Loucy (cell line): ENCODE data around the gene RFFL.

Experiments used
- H2AFZ ChIP-seq: fragments of 200-600 bp; sonication (generic); 2 replicates; pipeline ENCODE4 v1.6.0; 2016; ENCODE audit warnings: antibody characterized with exemption, mild to moderate bottlenecking, low read length, moderate library complexity
- H3F3A ChIP-seq: fragments of 200-600 bp; 2 replicates; pipeline ENCODE4 v1.6.0; 2016; ENCODE audit warnings: antibody characterized with exemption, low read depth, mild to moderate bottlenecking
- H3K27me3 ChIP-seq: fragments of 200-600 bp; sonication (generic); 2 replicates; pipeline ENCODE4 v1.6.1; 2014; ENCODE audit warnings: low read length, mild to moderate bottlenecking; ENCODE audit not compliant: insufficient read depth, poor library complexity, severe bottlenecking
- H3K36me3 ChIP-seq: fragments of 200-600 bp; sonication (generic); 2 replicates; pipeline ENCODE4 v1.6.1; 2016; ENCODE audit warnings: low read length; ENCODE audit not compliant: insufficient read depth
- H3K4me1 ChIP-seq: fragments of 200-600 bp; sonication (generic); 2 replicates; pipeline ENCODE4 v1.5.1; 2014; ENCODE audit warnings: low read length, mild to moderate bottlenecking; ENCODE audit not compliant: insufficient read depth, poor library complexity, severe bottlenecking
- H3K4me2 ChIP-seq: fragments of 200-600 bp; sonication (generic); 2 replicates; pipeline ENCODE4 v1.6.0; 2014; ENCODE audit warnings: antibody characterized with exemption, low read length, low read depth, mild to moderate bottlenecking; ENCODE audit not compliant: poor library complexity, severe bottlenecking
- H3K4me3 ChIP-seq: fragments of 200-600 bp; sonication (generic); 2 replicates; pipeline ENCODE4 v1.5.1; 2014; ENCODE audit warnings: low read length, mild to moderate bottlenecking, mixed read lengths; ENCODE audit not compliant: poor library complexity, severe bottlenecking
- H3K79me2 ChIP-seq: fragments of 200-600 bp; sonication (generic); 2 replicates; pipeline ENCODE4 v1.6.1; 2014; ENCODE audit warnings: low read length; ENCODE audit not compliant: insufficient read depth
- H3K9ac ChIP-seq: fragments of 200-600 bp; sonication (generic); 2 replicates; pipeline ENCODE4 v1.6.0; 2014; ENCODE audit warnings: mild to moderate bottlenecking, low read depth, low read length, moderate library complexity; ENCODE audit not compliant: poor library complexity, severe bottlenecking
- H3K9me2 ChIP-seq: fragments of 200-600 bp; sonication (generic); replicated peaks from 2 replicates; pipeline ENCODE4 v1.6.1; 2016; ENCODE audit warnings: low read depth, low read length, mixed read lengths
- H3K9me3 ChIP-seq: fragments of 200-600 bp; sonication (generic); 2 replicates; pipeline ENCODE4 v1.6.1; 2014; ENCODE audit warnings: mild to moderate bottlenecking, antibody characterized with exemption, low read length, low read depth; ENCODE audit not compliant: insufficient read depth
- H4K20me1 ChIP-seq: fragments of 200-600 bp; sonication (generic); 2 replicates; pipeline ENCODE4 v1.6.0; 2014; ENCODE audit warnings: antibody characterized with exemption, low read length, mild to moderate bottlenecking; ENCODE audit not compliant: insufficient read depth, poor library complexity, severe bottlenecking
- CTCF ChIP-seq: fragments of 200-600 bp; sonication (generic); conservative IDR thresholded peaks from 2 replicates; pipeline ENCODE4 v1.5.1; 2014; ENCODE audit warnings: mild to moderate bottlenecking, antibody characterized with exemption, low read length
- EZH2phosphoT487 ChIP-seq: fragments of 200-600 bp; IDR thresholded peaks from 2 replicates; pipeline ENCODE4 v1.6.1; 2018; ENCODE audit warnings: antibody characterized with exemption, mild to moderate bottlenecking, moderate library complexity, borderline replicate concordance

Gene RFFL

GRCh38 chr17:35083071-35083470 is 19.6 kb upstream of the RFFL start:
- no peaks in the 10 kb centered on the region for H4K20me1 ChIP-seq
- peaks cover 23% of the 10 kb centered on the region; the same call in 1 of the 2 replicates for H3K79me2 ChIP-seq
- peaks cover 53% of the 10 kb centered on the region for H3K4me1 ChIP-seq
- no peak overlapping the region for H3K4me3 ChIP-seq
- no peak overlapping the region for H2AFZ ChIP-seq
- no peaks in the 10 kb centered on the region; the same call in 1 of the 2 replicates for H3F3A ChIP-seq
- H3K9ac ChIP-seq: no peak overlapping the region
- H3K4me2 ChIP-seq: no peak overlapping the region
- H3K27me3 ChIP-seq: no peaks in the 10 kb centered on the region
- no peak for TF ChIP-seq CTCF
- no peak for TF ChIP-seq EZH2phosphoT487
- H3K9me3 ChIP-seq: no peaks in the 10 kb centered on the region
- no peaks in the 10 kb centered on the region for H3K9me2 ChIP-seq
- no peaks in the 10 kb centered on the region for H3K36me3 ChIP-seq

- peaks cover 15% of the 10 kb centered on the region; the same call in 1 of the 2 replicates for H3K79me2 ChIP-seq
- H3K4me3 ChIP-seq: no peak overlapping the region
- no peak for TF ChIP-seq EZH2phosphoT487
- TF ChIP-seq CTCF: no peak
- H2AFZ ChIP-seq: no peak overlapping the region
- H3K36me3 ChIP-seq: no peaks in the 10 kb centered on the region
- H3K9ac ChIP-seq: peak overlapping the region; percentile 4
- no peaks in the 10 kb centered on the region for H3K27me3 ChIP-seq
- no peaks in the 10 kb centered on the region for H3K9me3 ChIP-seq
- H3F3A ChIP-seq: no peaks in the 10 kb centered on the region; the same call in 1 of the 2 replicates
- H4K20me1 ChIP-seq: no peaks in the 10 kb centered on the region
- peaks cover 45% of the 10 kb centered on the region for H3K4me1 ChIP-seq
- peak overlapping the region; percentile 6 for H3K4me2 ChIP-seq
- H3K9me2 ChIP-seq: no peaks in the 10 kb centered on the region
Measured at GRCh38 chr17:35082073-35082657, 18.7 kb upstream of the RFFL start.

GRCh38 chr17:35081638-35082037 is 18.1 kb upstream of the RFFL start:
- Histone ChIP-seq H4K20me1 (no peaks in the 10 kb centered on the region), H3K9me2 (no peaks in the 10 kb centered on the region), H3K4me1 (peaks cover 39% of the 10 kb centered on the region), H2AFZ (no peak overlapping the region), H3K9ac (peak overlapping the region; percentile 31), H3K9me3 (no peaks in the 10 kb centered on the region), H3F3A (no peaks in the 10 kb centered on the region; the same call in 1 of the 2 replicates), H3K4me2 (no peak overlapping the region), H3K4me3 (no peak overlapping the region), H3K27me3 (no peaks in the 10 kb centered on the region), H3K79me2 (peaks cover 10% of the 10 kb centered on the region; the same call in 1 of the 2 replicates), H3K36me3 (no peaks in the 10 kb centered on the region)
- TF ChIP-seq CTCF: no peak
